Liver (tissue), 3 donors: ENCODE data around the gene CD320.

Experiments used
- ATF3 ChIP-seq: IDR thresholded peaks from 2 replicates; pipeline ENCODE4 v1.6.1; 2016; ENCODE audit warnings: antibody characterized with exemption
- CTCF ChIP-seq: fragments of 150-350 bp; IDR thresholded peaks from 2 replicates; pipeline ENCODE4 v1.5.1; 2017; ENCODE audit warnings: improper control_type of control experiment, low read depth, low read length; ENCODE audit not compliant: missing input control
- RAD21 ChIP-seq, 2 donors: IDR thresholded peaks; 2 replicates each; pipeline ENCODE4 v1.6.1; 2016; ENCODE audit warnings: antibody characterized with exemption in 2 of 2, mild to moderate bottlenecking in 2 of 2
- TAF1 ChIP-seq: conservative IDR thresholded peaks from 2 replicates; pipeline ENCODE4 v1.6.1; 2016; ENCODE audit warnings: antibody characterized with exemption, mild to moderate bottlenecking
- YY1 ChIP-seq: IDR thresholded peaks from 2 replicates; pipeline ENCODE4 v1.6.1; 2016; ENCODE audit warnings: antibody characterized with exemption, mild to moderate bottlenecking
- donor health status: healthy.
- donor health status: healthy.

- no peak for TF ChIP-seq CTCF
- no peak for TF ChIP-seq RAD21 (IDR thresholded peaks at IDR 0.05)
- no peak for TF ChIP-seq YY1
- TF ChIP-seq TAF1: no peak
- TF ChIP-seq ATF3: no peak
Measured at GRCh38 chr19:8321986-8322637, 14.0 kb upstream of the CD320 start.
